Measurements from ENCODE around the gene TSPAN32.
"Not testable (repeated sequence)": the region's sequence is repeated elsewhere in the genome, so short reads cannot be mapped to it uniquely, and the experiment has no call there.

The TSPAN32 gene

DNA sequence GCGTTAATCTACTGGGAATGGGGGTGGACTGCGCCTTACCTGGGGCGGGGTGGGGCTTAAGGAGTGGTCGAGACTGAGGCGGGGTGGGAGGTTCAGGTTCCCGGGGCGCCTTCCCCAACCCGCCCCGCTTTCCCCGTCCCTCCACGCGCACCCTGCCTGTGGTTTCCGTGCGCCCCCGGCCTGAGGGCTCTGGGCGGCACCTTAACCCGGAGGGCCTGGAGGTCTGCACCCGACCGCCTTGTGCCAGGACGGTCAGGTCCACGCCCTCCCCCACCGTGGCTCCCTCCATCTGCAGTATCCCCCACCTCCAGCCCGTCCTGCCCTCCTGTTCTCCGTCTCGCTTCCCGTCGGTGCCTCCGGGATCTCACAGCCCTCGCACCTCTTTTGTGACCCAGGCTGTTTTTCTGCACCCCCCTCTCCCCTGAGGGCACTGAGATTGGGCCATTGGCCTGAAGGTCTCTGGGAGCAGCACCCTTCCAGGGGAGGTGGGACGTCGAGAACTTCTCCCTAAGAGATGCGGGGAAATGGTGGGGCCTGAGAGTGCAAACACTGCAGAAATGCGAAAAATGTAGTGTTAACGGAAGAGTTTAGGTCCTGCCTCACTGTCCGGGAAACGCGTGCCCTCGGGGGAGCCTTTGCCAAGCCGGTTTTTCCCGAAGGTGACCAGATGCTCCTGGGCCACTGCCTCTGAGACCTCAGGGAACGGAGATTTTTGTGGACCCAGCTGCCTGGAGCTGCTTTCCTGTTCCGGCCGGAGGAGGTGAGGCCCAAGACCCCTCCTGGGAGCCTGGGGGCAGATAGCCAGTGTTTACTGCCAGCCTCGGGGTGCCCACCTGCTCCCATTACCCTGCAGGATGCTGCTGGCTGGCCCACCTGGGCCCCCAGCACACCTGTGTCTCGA is 30.2 kb upstream of the TSPAN32 start:
- peaks cover 34 to 58% of the 10 kb centered on the region in 2 donors for H3K27me3 Mint-ChIP-seq
- H3K27ac Mint-ChIP-seq, result no peak overlapping the region
- peaks cover 12 to 31% of the 10 kb centered on the region in 2 donors for H3K4me1 Mint-ChIP-seq
- H3K36me3 Mint-ChIP-seq, result no peaks in the 10 kb centered on the region
- ATAC-seq (replicated peaks) (no peak), DNase-seq (no peak)
- no peaks in the 10 kb centered on the region for H3K9me3 Mint-ChIP-seq
- peak overlapping the region; percentile 53 to 66 for H3K4me3 Mint-ChIP-seq

DNA sequence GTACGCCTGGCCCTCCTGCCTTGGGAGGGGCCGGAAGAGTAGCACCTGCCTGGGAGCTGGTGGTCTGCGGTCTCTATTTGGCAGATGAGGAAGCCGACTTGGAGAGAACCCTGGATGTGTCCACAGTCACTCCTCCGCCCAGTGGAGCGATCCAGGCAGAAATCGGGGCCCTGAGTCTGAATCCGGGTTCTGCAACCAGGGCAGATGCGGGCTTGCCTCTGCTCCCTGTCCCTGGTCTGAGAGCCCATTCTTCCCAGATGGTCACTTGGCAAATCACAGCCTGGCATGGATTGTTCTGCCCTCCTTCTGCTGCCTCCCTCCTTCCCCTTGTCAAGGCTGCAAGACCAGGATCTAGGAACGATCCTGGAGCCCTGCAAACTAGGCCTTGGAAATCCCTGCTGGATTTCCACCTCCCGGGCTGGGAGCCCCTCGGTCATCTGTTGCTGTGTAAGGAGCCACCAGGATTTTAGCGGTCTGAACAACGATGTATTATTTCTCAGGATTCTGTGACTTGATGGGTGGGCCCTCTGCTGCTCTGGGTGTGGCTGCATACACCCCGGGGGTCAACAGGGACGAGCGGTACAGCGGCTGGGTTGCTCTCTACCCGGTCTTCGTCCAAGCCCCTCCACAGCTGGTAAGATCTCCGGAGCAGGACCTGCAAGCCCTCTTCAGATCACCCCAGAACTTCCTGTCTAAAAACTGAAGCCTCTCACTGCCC is 29.4 kb upstream of the TSPAN32 start:
- peaks cover 34 to 66% of the 10 kb centered on the region in 2 donors for H3K27me3 Mint-ChIP-seq
- no peaks in the 10 kb centered on the region for H3K36me3 Mint-ChIP-seq
- DNase-seq (no peak), ATAC-seq (replicated peaks) (no peak)
- no peak overlapping the region for H3K27ac Mint-ChIP-seq
- H3K4me1 Mint-ChIP-seq, result peaks cover 9 to 24% of the 10 kb centered on the region in 2 donors
- H3K4me3 Mint-ChIP-seq, result no peak overlapping the region
- no peaks in the 10 kb centered on the region for H3K9me3 Mint-ChIP-seq

DNA sequence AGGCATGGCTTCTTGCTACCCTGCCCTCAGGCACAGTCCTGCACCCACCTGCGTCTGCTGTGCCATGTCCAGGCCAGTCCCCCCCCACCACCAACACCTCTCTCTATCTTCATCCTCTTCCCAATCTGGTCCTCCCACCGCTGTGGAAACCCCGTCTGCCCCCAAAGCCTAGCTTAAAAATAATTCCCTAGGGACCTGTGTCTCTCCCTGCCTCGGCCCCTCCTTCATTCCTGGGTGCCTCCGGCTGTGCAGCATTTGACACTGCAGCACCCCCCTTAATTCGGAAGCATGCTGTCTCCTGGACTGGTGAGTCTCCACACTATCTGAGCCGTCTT is 28.9 kb upstream of the TSPAN32 start:
- peaks cover 38 to 71% of the 10 kb centered on the region in 2 donors for H3K27me3 Mint-ChIP-seq
- peaks cover 0 to 1% of the 10 kb centered on the region in 2 donors for H3K9me3 Mint-ChIP-seq
- H3K4me3 Mint-ChIP-seq, result peak overlapping the region in 1 of 2 donors; percentile 17
- H3K36me3 Mint-ChIP-seq, result no peaks in the 10 kb centered on the region
- ATAC-seq (replicated peaks) (no peak), DNase-seq (no peak)
- peaks cover 9 to 19% of the 10 kb centered on the region in 2 donors for H3K4me1 Mint-ChIP-seq
- no peak overlapping the region for H3K27ac Mint-ChIP-seq

DNA sequence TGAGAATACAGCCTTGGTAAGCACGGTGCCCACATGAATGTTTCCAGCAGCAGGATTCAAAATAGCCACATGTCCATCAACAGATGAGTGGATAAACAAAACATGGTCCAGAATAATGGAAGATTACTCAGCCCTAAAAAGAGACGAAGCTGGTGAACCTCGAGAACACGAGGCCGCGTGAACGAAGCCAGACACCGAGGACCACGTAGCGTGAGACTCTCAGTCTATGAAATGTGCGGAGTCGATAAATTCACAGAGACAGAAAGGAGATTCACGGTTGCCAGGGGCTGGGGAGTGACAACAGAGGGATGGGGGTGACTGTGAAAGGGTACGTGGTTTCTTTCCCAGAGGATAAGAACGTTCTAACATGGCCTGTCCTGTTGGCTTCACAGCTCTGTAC is 28.5 kb upstream of the TSPAN32 start:
- peaks cover 6 to 17% of the 10 kb centered on the region in 2 donors for H3K4me1 Mint-ChIP-seq
- H3K36me3 Mint-ChIP-seq, result no peaks in the 10 kb centered on the region
- DNase-seq (no peak), ATAC-seq (replicated peaks) (no peak)
- H3K4me3 Mint-ChIP-seq, result no peak overlapping the region
- H3K27ac Mint-ChIP-seq, result no peak overlapping the region
- H3K27me3 Mint-ChIP-seq, result peaks cover 42 to 75% of the 10 kb centered on the region in 2 donors
- H3K9me3 Mint-ChIP-seq, result peaks cover 0 to 3% of the 10 kb centered on the region in 2 donors

DNA sequence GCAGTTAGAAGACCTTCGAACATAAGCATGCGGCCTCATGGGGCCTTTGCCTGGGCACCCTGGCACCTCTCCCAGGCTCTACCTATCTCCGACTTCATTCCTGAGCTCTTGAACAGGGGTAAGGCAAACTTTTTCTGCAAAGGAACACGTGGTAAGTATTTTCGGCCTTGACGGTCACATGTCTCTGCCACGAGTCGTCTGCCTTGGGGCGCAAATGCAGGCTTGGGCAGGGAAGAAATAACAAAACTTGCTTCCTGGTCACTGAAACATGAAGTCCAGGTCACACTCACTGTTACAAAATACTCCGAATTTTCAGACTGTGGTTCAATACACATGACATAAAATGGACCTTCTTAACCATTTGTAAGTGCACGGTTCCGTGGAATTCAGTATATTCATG is 28.0 kb upstream of the TSPAN32 start:
- H3K4me1 Mint-ChIP-seq, result peaks cover 6 to 17% of the 10 kb centered on the region in 2 donors
- H3K27ac Mint-ChIP-seq, result no peak overlapping the region
- ATAC-seq (replicated peaks) (no peak), DNase-seq (no peak)
- peaks cover 42 to 76% of the 10 kb centered on the region in 2 donors for H3K27me3 Mint-ChIP-seq
- no peak overlapping the region for H3K4me3 Mint-ChIP-seq
- H3K36me3 Mint-ChIP-seq, result peaks cover 0 to under 1% of the 10 kb centered on the region in 2 donors
- peaks cover 0 to 3% of the 10 kb centered on the region in 2 donors for H3K9me3 Mint-ChIP-seq

DNA sequence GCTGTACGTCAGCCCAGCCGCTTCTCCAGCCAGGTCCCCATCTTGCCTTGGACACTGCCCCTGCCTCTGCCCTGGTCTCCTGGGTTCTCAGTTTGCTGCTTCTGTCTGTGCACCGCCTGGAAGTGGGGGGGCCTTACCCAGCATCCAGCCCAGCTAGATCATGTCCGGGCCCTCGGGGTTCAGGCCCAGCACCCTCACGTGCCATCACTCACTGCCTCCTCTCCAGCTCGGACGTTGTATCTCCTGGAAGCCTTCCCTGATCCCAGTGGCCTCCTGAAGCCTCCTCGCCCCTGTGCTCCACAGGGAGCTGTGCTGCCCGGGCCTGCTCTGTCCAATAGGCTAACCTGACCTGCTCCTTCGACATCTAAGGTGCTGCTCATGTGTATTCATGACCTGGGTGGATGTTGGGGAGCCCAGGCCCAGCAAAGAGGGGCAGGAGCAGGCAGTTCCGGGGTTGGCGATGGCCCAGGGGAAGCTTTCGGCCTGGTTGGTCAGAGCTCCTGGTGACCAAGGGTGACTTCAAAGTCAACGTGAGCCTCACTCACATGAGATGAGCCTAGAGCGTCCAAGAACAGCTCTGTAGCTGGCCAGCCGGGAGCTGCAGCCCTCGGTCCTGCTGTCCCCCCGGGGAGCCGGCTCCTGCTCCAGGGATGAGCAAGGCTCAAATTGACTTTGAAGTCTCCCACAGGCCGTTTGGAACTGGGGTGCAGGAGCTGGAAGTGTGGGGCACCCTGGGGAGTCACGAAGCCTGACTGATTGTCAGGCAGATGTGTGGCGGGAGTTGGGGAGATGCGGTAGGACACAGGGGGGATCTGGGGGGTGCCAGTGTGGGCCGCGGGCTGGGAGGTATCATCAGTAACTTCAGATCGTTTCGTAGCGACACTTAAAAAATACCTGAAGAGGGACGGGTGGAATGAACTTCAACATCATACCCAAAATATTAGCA is 26.2 kb upstream of the TSPAN32 start:
- H3K9me3 Mint-ChIP-seq, result peaks cover 8 to 13% of the 10 kb centered on the region in 2 donors
- peaks cover 44 to 76% of the 10 kb centered on the region in 2 donors for H3K27me3 Mint-ChIP-seq
- H3K27ac Mint-ChIP-seq, result no peak overlapping the region
- H3K4me1 Mint-ChIP-seq, result peaks cover 4 to 8% of the 10 kb centered on the region in 2 donors
- H3K4me3 Mint-ChIP-seq, result no peak overlapping the region
- peaks cover 3 to 9% of the 10 kb centered on the region in 2 donors for H3K36me3 Mint-ChIP-seq
- ATAC-seq (replicated peaks), result no peak
- no peak for DNase-seq

DNA sequence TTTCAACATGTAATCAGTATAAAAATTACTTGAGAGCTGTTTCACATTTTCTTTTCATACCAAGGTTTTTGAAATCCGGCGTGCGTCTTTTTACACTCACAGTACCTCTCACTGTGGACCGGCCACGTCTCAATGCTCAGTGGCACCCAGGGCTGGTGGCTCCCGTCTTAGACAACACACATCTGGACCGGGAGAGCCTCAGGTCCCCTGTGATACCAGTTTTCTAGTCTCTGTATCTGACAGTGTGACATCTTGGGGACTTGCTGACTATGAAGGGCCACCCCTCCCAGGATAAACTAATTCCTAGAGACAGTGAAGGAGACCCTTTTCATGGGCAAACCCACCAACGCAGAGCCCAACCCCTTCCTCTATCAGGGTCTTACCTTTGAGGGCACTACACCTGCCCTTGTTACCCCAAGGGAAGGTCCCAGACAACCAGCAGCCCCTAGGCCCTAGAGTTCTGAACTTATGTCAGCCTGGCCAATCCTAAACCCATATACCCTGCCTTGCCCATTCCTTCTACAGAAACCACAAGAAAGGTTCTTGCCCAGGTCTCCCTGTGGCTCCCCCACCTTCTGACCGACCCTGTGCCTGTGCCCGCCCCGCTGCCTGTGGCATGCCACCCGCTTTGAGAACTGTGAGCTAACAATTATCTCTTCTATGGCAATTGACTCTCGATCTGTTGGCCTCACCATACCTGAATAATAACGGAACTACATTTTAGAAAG is 25.4 kb upstream of the TSPAN32 start:
- H3K4me3 Mint-ChIP-seq, result no peak overlapping the region
- no peak for ATAC-seq (replicated peaks)
- no peak overlapping the region for H3K27ac Mint-ChIP-seq
- H3K36me3 Mint-ChIP-seq, result peaks cover 3 to 9% of the 10 kb centered on the region in 2 donors
- H3K27me3 Mint-ChIP-seq, result peaks cover 41 to 72% of the 10 kb centered on the region in 2 donors
- peaks cover 3% of the 10 kb centered on the region in 2 donors for H3K4me1 Mint-ChIP-seq
- no peak for DNase-seq
- H3K9me3 Mint-ChIP-seq, result peaks cover 8 to 16% of the 10 kb centered on the region in 2 donors

DNA sequence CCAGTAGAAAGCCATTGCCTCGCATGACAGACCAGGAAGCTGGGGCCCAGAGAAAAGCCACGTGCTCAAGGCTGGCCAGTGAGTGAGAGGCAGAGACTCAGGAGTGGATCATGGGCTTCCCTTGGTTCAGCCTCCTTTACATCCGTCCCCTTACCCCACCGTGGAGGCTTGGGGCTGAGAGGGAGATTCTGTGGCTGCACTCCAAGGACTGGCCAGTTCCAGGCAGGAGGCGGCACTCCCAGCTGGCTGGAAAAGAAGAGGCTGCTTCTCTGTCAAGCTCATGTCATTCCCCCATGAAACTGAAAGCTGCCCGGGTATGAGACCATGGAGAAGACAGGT is 24.8 kb upstream of the TSPAN32 start:
- Mint-ChIP-seq H3K27ac (no peak overlapping the region), H3K4me1 (peaks cover 0 to 2% of the 10 kb centered on the region in 2 donors), H3K9me3 (peaks cover 8 to 16% of the 10 kb centered on the region in 2 donors), H3K36me3 (peaks cover 3 to 9% of the 10 kb centered on the region in 2 donors), H3K27me3 (peaks cover 38 to 69% of the 10 kb centered on the region in 2 donors), H3K4me3 (no peak overlapping the region)
- DNase-seq, result no peak
- ATAC-seq (replicated peaks), result no peak

DNA sequence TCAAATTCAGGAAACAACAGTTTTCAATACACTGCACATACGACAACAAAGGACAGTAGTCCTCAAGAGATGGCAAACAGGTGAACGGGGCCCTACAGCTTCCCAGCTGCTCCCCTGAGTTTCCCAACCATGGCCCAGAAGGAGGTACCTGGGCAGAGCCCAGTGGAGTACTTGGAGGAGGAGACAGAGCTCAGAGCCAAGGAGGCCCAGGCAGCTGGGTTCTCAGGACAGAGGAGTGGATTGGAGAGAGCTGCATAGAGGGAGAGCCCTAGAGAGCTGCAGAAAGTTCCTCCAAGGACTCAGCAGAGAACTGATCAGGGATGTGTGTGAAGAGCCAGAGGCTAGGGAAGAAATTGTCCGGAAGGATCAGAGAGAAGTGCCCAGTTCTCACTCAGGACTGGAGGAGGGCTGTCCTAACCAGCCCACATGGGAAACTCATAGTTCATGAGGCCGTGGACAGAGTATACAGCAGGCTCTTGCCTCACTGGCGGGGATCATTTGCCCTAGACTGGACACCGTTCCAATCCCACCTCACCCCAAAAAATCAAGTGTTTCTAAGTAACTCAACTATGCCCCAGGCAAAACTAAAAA is 23.8 kb upstream of the TSPAN32 start:
- H3K4me3 Mint-ChIP-seq, result no peak overlapping the region
- no peak for DNase-seq
- H3K9me3 Mint-ChIP-seq, result peaks cover 10 to 21% of the 10 kb centered on the region in 2 donors

DNA sequence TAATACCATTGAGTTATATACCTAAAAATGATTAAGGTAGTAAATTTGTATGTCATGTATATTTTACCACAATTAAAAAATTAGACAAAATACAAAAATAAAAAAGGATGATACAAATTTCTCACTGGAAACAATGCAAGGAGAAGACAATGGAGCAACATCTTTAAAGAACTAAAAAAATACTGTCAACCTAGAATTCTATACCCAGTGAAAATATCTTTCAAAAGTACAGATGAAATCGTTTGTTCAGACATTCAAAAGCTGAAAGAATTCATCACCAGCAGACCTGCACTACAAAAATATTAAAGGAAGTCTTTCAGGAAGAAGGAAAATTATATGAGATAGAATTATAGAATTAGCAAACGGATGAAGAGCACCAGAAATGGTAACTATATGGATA is 21.6 kb upstream of the TSPAN32 start:
- peaks cover 21 to 51% of the 10 kb centered on the region in 2 donors for H3K27me3 Mint-ChIP-seq
- ATAC-seq (replicated peaks), result no peak

More for the DNA sequence above, 23.8 kb upstream of the TSPAN32 start:
- ATAC-seq (replicated peaks), result no peak
- peaks cover 32 to 59% of the 10 kb centered on the region in 2 donors for H3K27me3 Mint-ChIP-seq
- peaks cover 3 to 9% of the 10 kb centered on the region in 2 donors for H3K36me3 Mint-ChIP-seq
- H3K4me1 Mint-ChIP-seq, result peaks cover 0 to under 1% of the 10 kb centered on the region in 2 donors
- no peak overlapping the region for H3K27ac Mint-ChIP-seq

DNA sequence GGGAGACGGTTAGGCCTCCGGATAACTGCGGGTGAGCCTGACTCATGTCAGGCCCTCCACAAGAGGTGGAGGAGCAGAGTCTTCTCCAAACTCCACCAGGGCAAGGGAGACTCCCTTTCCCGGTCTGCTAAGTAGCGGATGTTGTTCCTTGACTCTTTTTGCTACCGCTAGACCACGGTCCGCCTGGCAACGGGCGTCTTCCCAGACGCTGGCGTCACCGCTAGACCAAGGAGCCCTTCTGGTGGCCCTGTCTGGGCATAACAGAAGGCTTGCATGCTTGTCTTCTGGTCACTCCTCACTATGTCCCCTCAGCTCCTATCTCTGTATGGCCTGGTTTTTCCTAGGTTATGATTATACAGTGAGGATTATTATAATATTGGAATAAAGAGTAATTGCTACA is 15.5 kb upstream of the TSPAN32 start:
- not testable (repeated sequence) for H3K27ac Mint-ChIP-seq; ATAC-seq (replicated peaks); H3K4me3 Mint-ChIP-seq; H3K4me1 Mint-ChIP-seq; H3K36me3 Mint-ChIP-seq; H3K9me3 Mint-ChIP-seq; DNase-seq
- peaks cover 41 to 45% of the 10 kb centered on the region in 2 donors for H3K27me3 Mint-ChIP-seq

More for the DNA sequence above, 21.6 kb upstream of the TSPAN32 start:
- DNase-seq, result no peak
- H3K4me1 Mint-ChIP-seq, result no peaks in the 10 kb centered on the region
- peaks cover 3 to 9% of the 10 kb centered on the region in 2 donors for H3K36me3 Mint-ChIP-seq
- no peak overlapping the region for H3K4me3 Mint-ChIP-seq
- H3K9me3 Mint-ChIP-seq, result peaks cover 10 to 21% of the 10 kb centered on the region in 2 donors
- no peak overlapping the region for H3K27ac Mint-ChIP-seq

DNA sequence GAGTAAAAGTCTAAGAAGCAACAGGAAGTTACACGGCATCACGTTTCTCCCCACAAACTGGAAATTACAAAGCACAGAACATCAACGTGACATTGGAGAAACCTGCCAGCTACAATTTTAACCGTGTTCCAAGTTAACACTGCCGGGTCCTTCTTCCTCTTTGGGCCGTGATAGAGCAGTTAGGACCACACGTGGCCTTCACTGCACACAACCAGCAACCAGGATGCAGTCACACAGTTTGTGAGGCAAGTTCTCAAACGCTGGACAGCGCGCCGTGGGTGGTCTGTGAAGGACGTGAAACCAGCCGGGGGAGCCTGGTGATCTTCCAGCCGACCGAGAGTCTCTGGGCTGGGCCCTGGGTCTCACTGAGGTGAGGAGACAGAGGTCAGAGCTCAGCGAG is 14.7 kb upstream of the TSPAN32 start:
- Mint-ChIP-seq H3K9me3 (peaks cover 2 to 4% of the 10 kb centered on the region in 2 donors), H3K4me3 (no peak overlapping the region), H3K4me1 (no peaks in the 10 kb centered on the region), H3K27ac (no peak overlapping the region), H3K27me3 (peaks cover 40 to 42% of the 10 kb centered on the region in 2 donors), H3K36me3 (no peaks in the 10 kb centered on the region)
- DNase-seq (no peak), ATAC-seq (replicated peaks) (no peak)

DNA sequence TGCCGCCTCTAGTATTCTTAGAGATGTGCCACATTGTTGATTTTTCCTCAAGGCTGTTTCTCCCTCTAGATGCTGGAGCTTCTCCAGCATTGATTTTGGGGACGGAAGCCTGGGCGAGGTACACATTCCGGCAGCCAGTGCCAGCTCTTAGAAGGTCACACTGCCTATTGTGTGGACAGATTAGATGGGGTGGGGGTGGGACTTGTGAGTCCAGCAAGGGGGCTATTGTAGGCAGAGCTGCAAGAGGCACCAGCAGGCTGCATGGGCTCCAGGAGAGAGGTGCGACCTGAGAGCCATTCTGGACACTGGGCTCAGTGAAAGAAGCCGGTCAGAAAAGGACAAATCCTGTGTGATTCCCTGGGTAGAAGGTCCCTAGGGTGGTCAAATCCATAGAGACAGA is 12.5 kb upstream of the TSPAN32 start:
- Mint-ChIP-seq H3K27ac (no peak overlapping the region), H3K4me3 (no peak overlapping the region), H3K36me3 (no peaks in the 10 kb centered on the region), H3K27me3 (peaks cover 37 to 44% of the 10 kb centered on the region in 2 donors), H3K9me3 (no peaks in the 10 kb centered on the region), H3K4me1 (peaks cover 2 to 5% of the 10 kb centered on the region in 2 donors)
- DNase-seq (no peak), ATAC-seq (replicated peaks) (no peak)

All from stimulated activated naive B cell treated with anti-CD40 and anti-IgM and Interleukin-4, amounts not matched to agents 10 μg/mL and 1 μg/mL and 100 μg/mL, for 72 hours (primary cell).